ENCODE results near the gene RASSF7.

RASSF7 gene

GRCh38 chr11:533586-534395 lies 27.0 kb upstream of the RASSF7 start:
- no peak for DNase-seq

DNA sequence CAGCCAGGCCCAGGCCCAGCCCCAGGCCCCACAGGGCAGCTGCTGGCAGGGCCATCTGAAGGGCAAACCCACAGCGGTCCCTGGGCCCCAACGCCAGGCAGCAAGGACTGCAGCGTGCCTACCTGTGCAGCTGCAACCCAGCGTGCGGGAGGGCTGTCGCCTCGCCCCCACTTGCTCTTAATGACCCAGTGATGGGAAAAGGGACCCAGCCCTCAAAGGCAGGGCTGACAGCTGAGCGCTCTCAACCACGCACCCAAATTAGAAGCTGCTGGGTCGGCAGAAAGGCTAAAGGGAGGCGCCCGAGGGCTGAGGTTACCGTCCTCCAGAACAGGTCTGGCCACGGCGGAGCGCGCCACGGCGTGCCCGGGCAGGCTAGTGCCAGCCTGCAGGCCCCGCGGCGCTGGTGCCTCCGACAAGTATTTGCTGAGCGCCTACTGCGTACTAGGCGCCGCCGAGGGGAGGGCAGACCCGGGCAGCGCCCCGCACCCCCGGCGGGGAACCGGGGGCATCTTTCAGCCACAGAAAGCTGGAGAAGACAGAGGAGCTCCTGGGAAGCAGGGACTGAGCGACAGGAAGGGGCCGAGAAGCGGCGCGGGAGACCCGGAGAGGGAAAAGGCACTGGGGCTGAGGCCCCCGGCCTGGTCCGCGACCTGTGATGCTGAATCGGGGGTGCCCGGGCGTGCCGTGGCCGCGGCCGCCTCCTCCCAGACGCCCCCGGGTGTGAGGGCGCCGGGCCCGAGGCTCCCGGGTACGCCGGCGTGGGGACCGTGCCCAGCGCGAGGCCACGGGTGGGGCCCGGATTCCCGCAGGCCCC lies 26.2 kb upstream of the RASSF7 start:
- no peak for DNase-seq

- DNase-seq: no peak
These were observed 25.6 kb upstream of the RASSF7 start for GRCh38 chr11:535210-535518.

- DNase-seq: peak; percentile 95
These were observed 25.0 kb upstream of the RASSF7 start, which contains the start of gene HRAS for GRCh38 chr11:535519-536454. HRAS (minus strand) TSS chr11:535576.

GRCh38 chr11:536841-537621 lies 23.7 kb upstream of the RASSF7 start, which contains the start of gene LRRC56:
LRRC56 (plus strand) TSS chr11:537527; CDS start chr11:540685, 3,158 bp downstream.
- peak; percentile 88 for DNase-seq

DNA sequence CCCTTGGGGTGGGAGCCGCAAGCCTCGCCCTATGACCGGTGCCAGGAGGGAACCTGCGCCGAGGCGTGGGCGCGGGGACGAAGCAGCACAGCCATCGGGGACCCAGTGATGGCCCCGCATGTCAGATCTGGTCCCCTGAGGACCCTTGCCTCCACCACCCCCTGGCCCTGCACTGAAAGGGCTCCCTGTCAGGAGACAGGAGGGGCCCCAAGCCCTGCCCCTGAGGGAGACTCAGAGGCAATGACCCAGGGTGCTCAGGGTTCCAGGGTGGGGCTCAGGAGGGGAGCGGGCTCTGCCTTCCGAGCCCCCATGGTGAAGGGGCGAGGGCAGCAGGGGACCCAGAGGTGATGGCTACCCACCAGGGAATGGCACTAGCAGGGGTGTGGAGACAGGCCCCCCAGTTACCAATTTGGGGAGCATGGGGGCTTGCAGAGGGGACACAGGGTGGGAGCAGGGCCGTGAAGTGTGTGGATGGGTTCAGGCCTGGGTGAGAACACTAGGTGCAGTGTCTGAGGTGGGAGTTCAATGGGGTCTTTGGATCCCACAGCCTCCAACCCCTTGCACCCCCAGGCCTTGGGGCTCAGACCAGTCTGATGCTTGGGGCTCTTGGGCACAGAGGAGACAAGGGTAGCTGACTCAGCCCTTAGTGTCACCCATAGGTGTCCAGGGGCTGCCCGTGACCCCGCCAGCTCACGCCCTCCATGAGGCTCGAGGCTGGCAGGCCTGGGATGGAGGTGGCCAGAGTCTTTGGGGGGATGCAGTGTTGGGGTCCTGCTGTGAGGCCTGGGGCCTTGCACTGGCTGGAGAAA lies 22.9 kb upstream of the RASSF7 start:
- DNase-seq: no peak

- DNase-seq: no peak
These were observed 22.2 kb upstream of the RASSF7 start for GRCh38 chr11:538431-539051.

DNA sequence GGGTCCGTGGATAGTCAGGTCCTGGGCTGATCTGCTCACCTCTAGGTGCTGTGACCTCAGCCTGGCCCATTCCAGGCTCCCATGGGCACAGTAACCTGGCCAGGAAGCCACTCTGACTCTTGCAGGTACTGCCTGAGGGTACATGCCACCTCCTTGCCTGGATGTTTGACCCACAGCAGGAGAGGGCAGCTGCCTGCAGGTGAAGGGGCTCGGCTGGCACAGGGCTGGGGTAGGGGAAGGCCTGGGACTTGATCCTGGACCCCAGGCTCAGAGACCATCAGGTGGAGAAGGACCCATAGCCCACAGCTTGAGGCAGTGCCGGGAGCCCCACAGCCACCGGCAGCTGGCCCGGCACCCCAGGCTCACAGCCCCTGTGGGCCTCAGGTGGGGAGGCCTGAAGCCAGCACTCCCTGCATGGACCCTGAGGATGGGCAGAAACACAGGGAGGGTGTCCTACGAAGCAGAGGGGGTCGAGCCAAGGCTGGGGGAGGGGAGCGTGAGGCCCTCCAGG lies 20.7 kb upstream of the RASSF7 start:
- DNase-seq: no peak

DNA sequence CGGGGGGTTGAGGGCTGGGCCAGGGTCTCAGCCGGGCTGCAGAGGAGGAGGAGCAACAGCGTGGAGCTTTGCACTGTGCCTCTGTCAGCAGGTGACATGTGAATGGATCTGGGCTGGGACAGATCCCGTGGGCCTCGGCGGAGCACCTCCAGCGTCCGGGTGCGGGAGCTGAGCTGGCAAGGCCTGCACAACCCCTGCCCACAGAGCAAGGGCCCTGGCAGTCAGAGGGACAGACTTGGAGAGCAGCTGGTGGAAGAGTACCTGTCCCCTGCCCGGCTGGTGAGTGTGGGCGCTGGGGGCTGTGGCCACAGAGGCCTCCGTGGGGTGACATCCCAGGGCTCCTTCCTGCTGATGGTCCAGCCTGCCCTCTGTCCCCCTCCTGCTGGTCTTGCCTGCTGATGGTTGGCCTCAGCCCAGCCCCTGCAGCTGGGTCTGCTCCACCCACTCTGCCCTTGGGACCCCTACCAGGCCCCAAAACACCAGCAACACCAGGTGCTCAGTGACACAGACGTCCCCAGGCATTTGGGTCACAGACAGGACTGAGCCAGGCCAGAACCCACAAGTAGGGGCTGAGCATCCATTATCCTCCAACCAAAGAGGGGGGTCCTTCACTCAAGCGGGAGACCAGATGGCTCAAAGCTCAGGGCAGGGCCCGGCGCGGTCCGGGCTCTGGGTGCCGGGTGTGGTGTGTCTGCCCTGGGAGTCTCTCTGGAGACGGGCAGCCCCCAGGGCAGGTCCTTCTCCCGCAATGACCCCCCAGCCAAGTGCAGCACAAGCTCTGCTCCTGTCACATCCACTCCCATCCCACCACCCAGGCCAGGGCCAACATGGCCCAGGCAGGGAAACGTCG lies 20.0 kb upstream of the RASSF7 start:
- DNase-seq: no peak

DNA sequence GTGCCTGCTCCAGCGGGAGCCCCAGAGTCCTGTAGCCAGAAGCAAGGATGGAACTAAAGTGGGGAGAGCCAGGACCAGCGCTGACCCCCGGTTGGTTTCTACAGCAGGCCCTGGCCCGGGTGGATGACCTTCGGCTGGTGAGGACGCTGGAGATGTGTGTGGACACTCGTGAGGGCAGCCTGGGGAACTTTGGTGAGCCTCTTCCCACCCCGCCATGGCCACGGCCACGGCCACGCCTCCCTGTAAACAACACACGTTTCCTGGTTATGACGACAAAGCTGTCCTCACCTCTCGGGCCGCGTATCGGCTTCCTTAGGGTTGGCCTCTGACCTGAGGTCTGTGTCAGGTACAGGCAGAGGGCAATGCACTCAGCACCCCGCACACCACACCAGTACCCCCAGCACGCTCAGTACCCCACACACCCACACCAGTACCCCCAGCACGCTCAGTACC lies 19.3 kb upstream of the RASSF7 start:
- no peak for DNase-seq

- DNase-seq: no peak
These were observed 16.0 kb upstream of the RASSF7 start for GRCh38 chr11:544817-545166.

- DNase-seq: no peak
These were observed 15.6 kb upstream of the RASSF7 start for GRCh38 chr11:545171-545570.

GRCh38 chr11:548700-549603 lies 11.8 kb upstream of the RASSF7 start:
- DNase-seq: no peak

DNA sequence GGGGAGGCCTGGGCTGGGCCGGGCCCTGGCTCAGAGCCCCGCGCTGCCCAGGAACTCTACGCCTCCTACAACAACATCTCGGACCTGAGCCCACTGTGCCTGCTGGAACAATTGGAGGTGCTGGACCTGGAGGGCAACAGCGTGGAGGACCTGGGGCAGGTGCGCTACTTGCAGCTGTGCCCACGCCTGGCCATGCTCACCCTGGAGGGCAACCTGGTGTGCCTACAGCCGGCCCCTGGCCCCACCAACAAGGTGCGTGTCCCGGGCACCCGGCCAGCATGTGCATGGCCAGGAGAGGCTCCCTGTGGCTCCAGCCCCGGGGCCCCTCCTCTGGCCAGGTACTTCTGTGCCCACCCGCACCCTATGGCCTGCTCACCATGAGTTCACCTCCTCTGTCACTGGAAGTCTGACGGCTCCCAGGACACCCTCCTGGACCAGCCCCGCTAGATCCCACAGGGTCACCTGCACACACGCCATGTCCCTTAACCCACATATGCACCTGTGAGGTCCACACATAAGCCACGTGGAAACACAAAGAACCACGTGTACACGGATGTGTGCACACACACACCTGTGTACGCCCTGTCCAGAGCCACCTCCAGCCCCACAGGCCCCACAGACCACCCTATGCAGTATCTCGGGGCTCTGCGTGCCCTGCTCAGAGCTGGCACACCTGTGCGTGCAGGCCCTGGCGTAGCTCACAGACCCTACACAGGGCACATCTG lies 10.6 kb upstream of the RASSF7 start:
- no peak for DNase-seq

GRCh38 chr11:550746-551085 lies 10.1 kb upstream of the RASSF7 start:
- DNase-seq: no peak

DNA sequence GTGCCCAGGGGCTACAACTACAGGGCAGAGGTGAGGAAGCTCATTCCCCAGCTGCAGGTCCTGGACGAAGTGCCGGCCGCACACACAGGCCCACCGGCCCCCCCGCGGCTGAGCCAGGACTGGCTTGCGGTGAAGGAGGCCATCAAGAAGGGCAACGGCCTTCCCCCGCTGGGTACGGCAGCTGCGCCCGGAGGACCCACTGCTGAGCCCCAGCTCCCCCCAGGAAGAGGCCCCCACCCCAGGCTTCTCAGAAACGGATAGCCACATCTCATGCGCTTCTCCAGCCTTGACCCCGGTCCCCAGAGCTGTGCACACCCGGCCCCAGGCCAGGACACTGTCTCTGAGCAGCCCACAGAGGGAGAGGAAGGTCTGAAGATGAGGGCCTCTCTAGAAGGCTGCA lies 9.6 kb upstream of the RASSF7 start:
- no peak for DNase-seq

GRCh38 chr11:551596-551995 lies 9.2 kb upstream of the RASSF7 start:
- no peak for DNase-seq

Data from stimulated activated CD4-positive, alpha-beta T cell treated with anti-CD3 and anti-CD28 coated beads, Interleukin-1b, Interleukin-23, amount 100 ng/mL, for 48 hours (primary cell).